Naive B cell (primary cell): ENCODE data around the gene CEP68. TPM values are rescaled to one million over a fixed set of nuclear protein-coding genes. Genes with fewer than 3 reads are reported as not detected.
"Not testable (repeated sequence)": the region's sequence is repeated elsewhere in the genome, so short reads cannot be mapped to it uniquely, and the experiment has no call there.

ENCODE experiments used
- ATAC-seq, 2 donors: fragments of 150-1000 bp; cut with Tn5 transposase; 2 replicates each; pipeline ENCODE4 v1.10.0; 2021; ENCODE audit warnings: low read depth in 2 of 2, mild to moderate bottlenecking in 2 of 2, moderate library complexity in 2 of 2
- DNase-seq: peaks from one replicate; pipeline ENCODE4 v3.0.0; 2022
- H3K27ac Mint-ChIP-seq, 6 donors: one replicate each; pipeline ENCODE4 v1.8.0; 2020 to 2022; ENCODE audit warnings: mild to moderate bottlenecking in 6 of 6, mixed read lengths in 6 of 6, moderate library complexity in 5 of 6, inconsistent platforms in 2 of 6
- H3K27me3 Mint-ChIP-seq, 3 donors: one replicate each; pipeline ENCODE4 v1.8.0; 2021 to 2022; ENCODE audit warnings: mixed read lengths in 3 of 3, mild to moderate bottlenecking in 1 of 3
- H3K36me3 Mint-ChIP-seq, 2 donors: one replicate each; pipeline ENCODE4 v1.8.0; 2020 to 2022; ENCODE audit warnings: mixed read lengths in 2 of 2, inconsistent platforms in 1 of 2, mild to moderate bottlenecking in 1 of 2
- H3K4me1 Mint-ChIP-seq, 3 donors: one replicate each; pipeline ENCODE4 v1.8.0; 2020 to 2022; ENCODE audit warnings: mixed read lengths in 3 of 3, inconsistent platforms in 1 of 3, mild to moderate bottlenecking in 1 of 3, moderate library complexity in 1 of 3
- H3K4me3 Mint-ChIP-seq, 8 donors: one replicate each; pipeline ENCODE4 v1.8.0; 2020 to 2022; ENCODE audit warnings: mild to moderate bottlenecking in 8 of 8, mixed read lengths in 8 of 8, moderate library complexity in 8 of 8, inconsistent platforms in 2 of 8
- H3K9me3 Mint-ChIP-seq, 7 donors: one replicate each; pipeline ENCODE4 v1.8.0; 2020 to 2022; ENCODE audit warnings: mixed read lengths in 7 of 7, mild to moderate bottlenecking in 5 of 7, inconsistent platforms in 2 of 7, moderate library complexity in 1 of 7
- polyA plus RNA-seq, 6 donors: library from polyadenylated mRNA; unstranded; fragments of 300-500 nt; fragmentation: Illumina TruSeq; gene quantifications; one replicate each; pipeline ENCODE4 v1.2.3, GENCODE V29; 2021; ENCODE audit warnings: low read depth in 6 of 6

Gene CEP68
- polyA plus RNA-seq, 6 donors from 2014 or later, result 16.6 to 21.0 (median 18.6) TPM

- Mint-ChIP-seq H3K9me3 (no peaks in the 10 kb centered on the region), H3K27me3 (no peaks in the 10 kb centered on the region), H3K4me3 (peak overlapping the region in 5 of 8 donors; percentile 6 to 61 (median 52)), H3K4me1 (peaks cover 22 to 59% (median 48%) of the 10 kb centered on the region in 3 donors), H3K27ac (peak overlapping the region; percentile 11 to 93 (median 66)), H3K36me3 (peaks cover 4 to 29% of the 10 kb centered on the region in 2 donors)
- ATAC-seq (no peak), DNase-seq (no peak)
These were observed 31.9 kb upstream of the CEP68 start for GRCh38 chr2:65024149-65024829.

GRCh38 chr2:65025453-65026123 lies 30.6 kb upstream of the CEP68 start:
- Mint-ChIP-seq H3K27ac (peak overlapping the region; percentile 96 to 99 (median 97)), H3K4me3 (peak overlapping the region; percentile 0 to 84 (median 70))

GRCh38 chr2:65026154-65026553 lies 30.1 kb upstream of the CEP68 start:
- peaks cover 31 to 77% (median 59%) of the 10 kb centered on the region in 3 donors for H3K4me1 Mint-ChIP-seq
- no peaks in the 10 kb centered on the region for H3K9me3 Mint-ChIP-seq
- no peak for DNase-seq
- H3K27ac Mint-ChIP-seq, result peak overlapping the region; percentile 96 to 99 (median 97)
- H3K36me3 Mint-ChIP-seq, result peaks cover 3 to 26% of the 10 kb centered on the region in 2 donors
- no peak for ATAC-seq
- no peaks in the 10 kb centered on the region for H3K27me3 Mint-ChIP-seq
- H3K4me3 Mint-ChIP-seq, result peak overlapping the region in 7 of 8 donors; percentile 61 to 84 (median 74)

More at GRCh38 chr2:65025453-65026123, 30.6 kb upstream of the CEP68 start:
- no peaks in the 10 kb centered on the region for H3K9me3 Mint-ChIP-seq
- no peaks in the 10 kb centered on the region for H3K27me3 Mint-ChIP-seq
- H3K4me1 Mint-ChIP-seq, result peaks cover 25 to 71% (median 53%) of the 10 kb centered on the region in 3 donors
- H3K36me3 Mint-ChIP-seq, result peaks cover 3 to 26% of the 10 kb centered on the region in 2 donors
- DNase-seq (peak; percentile 47), ATAC-seq (peak in 1 of 2 donors; percentile 10)

GRCh38 chr2:65026704-65027464 lies 29.3 kb upstream of the CEP68 start:
- ATAC-seq, result peak; percentile 71 to 74
- Mint-ChIP-seq H3K4me3 (peak overlapping the region; percentile 3 to 84 (median 74)), H3K4me1 (peaks cover 38 to 84% (median 62%) of the 10 kb centered on the region in 3 donors), H3K9me3 (no peaks in the 10 kb centered on the region), H3K27me3 (no peaks in the 10 kb centered on the region), H3K36me3 (peaks cover 3 to 24% of the 10 kb centered on the region in 2 donors), H3K27ac (peak overlapping the region; percentile 96 to 99 (median 97))
- peak; percentile 87 for DNase-seq

GRCh38 chr2:65027616-65028244 lies 28.5 kb upstream of the CEP68 start:
- peaks cover 3 to 16% of the 10 kb centered on the region in 2 donors for H3K36me3 Mint-ChIP-seq
- peak overlapping the region; percentile 96 to 99 (median 97) for H3K27ac Mint-ChIP-seq
- DNase-seq (no peak), ATAC-seq (no peak)
- H3K27me3 Mint-ChIP-seq, result no peaks in the 10 kb centered on the region
- H3K4me1 Mint-ChIP-seq, result peaks cover 46 to 87% (median 63%) of the 10 kb centered on the region in 3 donors
- H3K9me3 Mint-ChIP-seq, result no peaks in the 10 kb centered on the region
- H3K4me3 Mint-ChIP-seq, result peak overlapping the region in 7 of 8 donors; percentile 3 to 76 (median 26)

- H3K4me3 Mint-ChIP-seq, result peak overlapping the region; percentile 75 to 91 (median 83)
- peak overlapping the region; percentile 86 to 98 (median 96) for H3K27ac Mint-ChIP-seq
- H3K27me3 Mint-ChIP-seq, result no peaks in the 10 kb centered on the region
- H3K36me3 Mint-ChIP-seq, result peaks cover 4 to 7% of the 10 kb centered on the region in 2 donors
- ATAC-seq, result peak; percentile 51 to 58
- peak; percentile 78 for DNase-seq
- H3K4me1 Mint-ChIP-seq, result peaks cover 49 to 83% (median 63%) of the 10 kb centered on the region in 3 donors
- H3K9me3 Mint-ChIP-seq, result no peaks in the 10 kb centered on the region
These were observed 25.5 kb upstream of the CEP68 start for GRCh38 chr2:65030476-65031332.

- ATAC-seq (peak; percentile 6 to 24), DNase-seq (peak; percentile 58)
- Mint-ChIP-seq H3K4me1 (peaks cover 44 to 75% (median 55%) of the 10 kb centered on the region in 3 donors), H3K27me3 (no peaks in the 10 kb centered on the region), H3K36me3 (peaks cover 0 to 4% of the 10 kb centered on the region in 2 donors), H3K27ac (peak overlapping the region; percentile 86 to 98 (median 96)), H3K9me3 (no peaks in the 10 kb centered on the region), H3K4me3 (peak overlapping the region; percentile 75 to 91 (median 83))
These were observed 24.7 kb upstream of the CEP68 start for GRCh38 chr2:65031341-65032018.

DNA sequence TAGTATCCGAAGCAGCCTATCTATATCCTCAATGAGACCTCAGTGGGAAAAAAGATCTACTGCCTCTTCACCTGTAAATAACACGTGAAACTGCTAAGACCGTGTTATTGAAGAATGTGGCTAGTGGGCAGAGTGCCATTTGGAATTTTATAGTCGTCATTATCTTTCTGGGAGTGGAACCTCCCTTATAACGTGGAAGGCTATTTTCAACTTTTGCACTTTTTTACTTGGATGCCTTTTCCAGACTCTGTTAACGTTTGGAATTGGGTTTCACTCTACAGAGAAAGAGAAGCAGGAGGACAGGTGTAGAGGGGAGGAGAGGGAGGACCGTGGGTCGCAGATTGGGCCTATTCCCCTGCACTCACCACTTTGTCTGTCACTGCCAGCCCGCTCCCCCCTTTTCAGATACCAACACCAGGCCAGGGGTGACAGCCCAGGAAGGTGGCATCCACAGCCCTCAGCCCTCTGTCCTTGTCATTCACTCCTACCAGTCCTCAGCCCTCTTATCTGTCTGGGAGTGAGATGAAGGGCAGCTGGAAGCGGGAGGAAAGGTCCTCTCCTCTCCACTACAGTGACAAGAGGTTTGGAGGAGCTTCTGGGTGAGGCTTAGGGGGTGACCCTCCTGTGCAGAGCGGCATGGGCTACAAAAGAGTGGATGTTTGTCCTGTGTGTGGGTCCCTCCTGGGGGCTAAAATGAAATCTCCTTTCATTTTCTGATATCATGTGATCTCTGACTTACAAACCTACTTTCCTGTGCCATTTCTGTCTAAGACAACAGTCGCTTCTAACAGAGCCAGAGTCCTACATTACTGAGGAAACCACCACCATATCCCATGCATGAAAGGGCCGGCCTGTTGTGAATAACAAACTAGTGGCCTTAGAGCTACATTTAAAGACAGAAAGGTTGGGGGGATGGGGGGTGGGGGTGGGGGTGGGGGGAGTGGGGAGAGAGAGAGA lies 23.9 kb upstream of the CEP68 start:
- Mint-ChIP-seq H3K9me3 (no peaks in the 10 kb centered on the region), H3K27ac (peak overlapping the region; percentile 86 to 98 (median 96)), H3K4me3 (peak overlapping the region; percentile 75 to 91 (median 83)), H3K4me1 (peaks cover 44 to 74% (median 54%) of the 10 kb centered on the region in 3 donors), H3K36me3 (peaks cover 3 to 4% of the 10 kb centered on the region in 2 donors), H3K27me3 (no peaks in the 10 kb centered on the region)
- ATAC-seq, result peak in 1 of 2 donors; percentile 10
- no peak for DNase-seq

- H3K27ac Mint-ChIP-seq, result peak overlapping the region in 4 of 6 donors; percentile 86 to 97 (median 93)
- DNase-seq (peak; percentile 50), ATAC-seq (no peak)
These were observed 23.0 kb upstream of the CEP68 start for GRCh38 chr2:65033178-65033577.

DNA sequence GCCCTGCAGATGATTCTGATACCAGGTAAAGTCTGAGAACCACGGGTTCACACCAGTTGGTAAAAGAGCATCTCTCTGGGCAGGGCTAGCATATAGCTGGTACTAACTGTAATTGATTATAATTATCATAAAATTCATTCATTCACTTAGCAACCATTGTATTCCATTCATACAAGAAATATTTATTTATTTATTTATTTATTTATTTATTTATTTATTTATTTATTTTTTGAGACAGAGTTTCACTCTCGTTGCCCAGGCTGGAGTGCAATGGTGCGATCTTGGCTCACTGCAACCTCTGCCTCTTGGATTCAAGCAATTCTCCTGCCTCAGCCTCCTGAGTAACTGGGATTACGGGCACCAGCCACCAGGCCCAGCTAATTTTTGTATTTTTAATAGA lies 22.5 kb upstream of the CEP68 start:
- not testable (repeated sequence) for H3K27me3 Mint-ChIP-seq, ATAC-seq, H3K9me3 Mint-ChIP-seq, DNase-seq
- Mint-ChIP-seq H3K4me3 (peak overlapping the region in 1 of 8 donors; percentile 39), H3K4me1 (peaks cover 45 to 71% (median 54%) of the 10 kb centered on the region in 3 donors), H3K27ac (peak overlapping the region in 2 of 6 donors; percentile 71 to 97), H3K36me3 (peaks cover 4 to 16% of the 10 kb centered on the region in 2 donors)

More at GRCh38 chr2:65033178-65033577, 23.0 kb upstream of the CEP68 start:
- Mint-ChIP-seq H3K4me3 (peak overlapping the region in 3 of 8 donors; percentile 19 to 39 (median 35)), H3K9me3 (no peaks in the 10 kb centered on the region), H3K4me1 (peaks cover 44 to 73% (median 54%) of the 10 kb centered on the region in 3 donors), H3K36me3 (peaks cover 4 to 12% of the 10 kb centered on the region in 2 donors), H3K27me3 (no peaks in the 10 kb centered on the region)
